DOHH2 (cell line): ENCODE measurements around the gene ACADL.

ENCODE experiments used
- H3F3A ChIP-seq: fragments of 200-600 bp; sonication (generic), shearing (Covaris generic); 2 replicates; pipeline ENCODE4 v1.6.0; 2016; ENCODE audit warnings: antibody characterized with exemption, mild to moderate bottlenecking; ENCODE audit not compliant: control insufficient read depth, insufficient read depth
- H3K27ac ChIP-seq: fragments of 200-600 bp; sonication (generic); 2 replicates; pipeline ENCODE4 v1.5.1; 2014; ENCODE audit warnings: low read depth, mild to moderate bottlenecking, low read length, moderate library complexity
- H3K27me3 ChIP-seq: fragments of 200-600 bp; sonication (generic); 2 replicates; pipeline ENCODE4 v1.6.1; 2014; ENCODE audit warnings: mild to moderate bottlenecking, low read length, mixed read lengths; ENCODE audit not compliant: control insufficient read depth
- H3K36me3 ChIP-seq: fragments of 200-600 bp; sonication (generic); 2 replicates; pipeline ENCODE4 v1.6.1; 2014; ENCODE audit warnings: mild to moderate bottlenecking, low read length, moderate library complexity, mixed read lengths; ENCODE audit not compliant: control insufficient read depth
- H3K4me1 ChIP-seq: fragments of 200-600 bp; sonication (generic); 2 replicates; pipeline ENCODE4 v1.6.1; 2014; ENCODE audit warnings: mild to moderate bottlenecking, low read length, mixed read lengths; ENCODE audit not compliant: control insufficient read depth
- H3K4me2 ChIP-seq: fragments of 200-600 bp; sonication (generic); 2 replicates; pipeline ENCODE4 v1.6.0; 2014; ENCODE audit warnings: mild to moderate bottlenecking, low read length, moderate library complexity
- H3K4me3 ChIP-seq: fragments of 200-600 bp; sonication (generic); 2 replicates; pipeline ENCODE4 v1.5.1; 2014; ENCODE audit warnings: mild to moderate bottlenecking, low read length, mixed read lengths
- H3K79me2 ChIP-seq: fragments of 200-600 bp; sonication (generic); 2 replicates; pipeline ENCODE4 v1.6.1; 2014; ENCODE audit warnings: mild to moderate bottlenecking, low read length, mixed read lengths; ENCODE audit not compliant: control insufficient read depth
- H3K9me2 ChIP-seq: fragments of 200-600 bp; sonication (generic); replicated peaks from 2 replicates; pipeline ENCODE4 v1.6.1; 2014; ENCODE audit warnings: mild to moderate bottlenecking, low read length, mixed read lengths; ENCODE audit not compliant: control insufficient read depth
- H3K9me3 ChIP-seq: fragments of 200-600 bp; sonication (generic); 2 replicates; pipeline ENCODE4 v1.6.1; 2014; ENCODE audit warnings: antibody characterized with exemption, low read length, mixed read lengths; ENCODE audit not compliant: control insufficient read depth, insufficient read depth
- H4K20me1 ChIP-seq: fragments of 200-600 bp; sonication (generic); 2 replicates; pipeline ENCODE4 v1.6.0; 2014; ENCODE audit warnings: low read depth, mild to moderate bottlenecking, antibody characterized with exemption, low read length, moderate library complexity; ENCODE audit not compliant: control insufficient read depth, insufficient read depth
- EZH2phosphoT487 ChIP-seq: fragments of 200-600 bp; sonication (generic); IDR thresholded peaks from 2 replicates; pipeline ENCODE4 v1.6.1; 2017; ENCODE audit warnings: borderline replicate concordance, mild to moderate bottlenecking, antibody characterized with exemption, low read length, moderate library complexity, mixed read lengths
- TF ChIP-seq, protein P1 (sequence below): fragments of 200-600 bp; sonication (generic); IDR thresholded peaks from one replicate; pipeline ENCODE4 v1.5.1; 2014; ENCODE audit warnings: antibody characterized with exemption, mild to moderate bottlenecking, low read depth, low read length; ENCODE audit not compliant: poor library complexity, severe bottlenecking

Gene ACADL

DNA sequence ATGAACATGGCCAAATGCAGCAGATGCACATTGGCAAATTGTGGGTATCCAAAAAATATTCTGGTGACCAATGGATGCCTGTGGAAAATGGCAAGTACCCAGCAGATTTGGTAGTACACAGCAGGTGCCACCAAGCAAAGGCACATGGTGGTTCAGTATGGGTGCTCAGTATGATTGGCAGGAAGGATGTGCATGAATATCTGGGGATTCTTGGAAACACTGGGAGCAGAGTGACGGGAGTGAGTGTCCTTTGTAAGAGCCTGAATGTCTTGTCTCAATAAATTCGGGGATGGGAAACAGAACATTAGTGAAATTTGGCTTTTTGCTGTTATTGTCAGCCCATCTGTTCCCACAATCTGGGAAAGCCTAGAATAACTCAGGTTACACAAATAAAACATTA, 36.8 kb upstream of the ACADL start:
- H3K9me2 ChIP-seq: no peaks in the 10 kb centered on the region
- H4K20me1 ChIP-seq: no peaks in the 10 kb centered on the region
- TF ChIP-seq EZH2phosphoT487: no peak
- TF ChIP-seq, protein P1, sequence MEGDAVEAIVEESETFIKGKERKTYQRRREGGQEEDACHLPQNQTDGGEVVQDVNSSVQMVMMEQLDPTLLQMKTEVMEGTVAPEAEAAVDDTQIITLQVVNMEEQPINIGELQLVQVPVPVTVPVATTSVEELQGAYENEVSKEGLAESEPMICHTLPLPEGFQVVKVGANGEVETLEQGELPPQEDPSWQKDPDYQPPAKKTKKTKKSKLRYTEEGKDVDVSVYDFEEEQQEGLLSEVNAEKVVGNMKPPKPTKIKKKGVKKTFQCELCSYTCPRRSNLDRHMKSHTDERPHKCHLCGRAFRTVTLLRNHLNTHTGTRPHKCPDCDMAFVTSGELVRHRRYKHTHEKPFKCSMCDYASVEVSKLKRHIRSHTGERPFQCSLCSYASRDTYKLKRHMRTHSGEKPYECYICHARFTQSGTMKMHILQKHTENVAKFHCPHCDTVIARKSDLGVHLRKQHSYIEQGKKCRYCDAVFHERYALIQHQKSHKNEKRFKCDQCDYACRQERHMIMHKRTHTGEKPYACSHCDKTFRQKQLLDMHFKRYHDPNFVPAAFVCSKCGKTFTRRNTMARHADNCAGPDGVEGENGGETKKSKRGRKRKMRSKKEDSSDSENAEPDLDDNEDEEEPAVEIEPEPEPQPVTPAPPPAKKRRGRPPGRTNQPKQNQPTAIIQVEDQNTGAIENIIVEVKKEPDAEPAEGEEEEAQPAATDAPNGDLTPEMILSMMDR: no peak
- no peaks in the 10 kb centered on the region; the same call in 1 of the 2 replicates for H3K27me3 ChIP-seq
- H3K36me3 ChIP-seq: no peaks in the 10 kb centered on the region
- H3K9me3 ChIP-seq: no peaks in the 10 kb centered on the region
- no peak overlapping the region for H3K4me2 ChIP-seq
- H3K4me3 ChIP-seq: no peak overlapping the region
- H3K79me2 ChIP-seq: no peaks in the 10 kb centered on the region
- H3K27ac ChIP-seq: no peak overlapping the region
- no peaks in the 10 kb centered on the region for H3F3A ChIP-seq
- H3K4me1 ChIP-seq: no peaks in the 10 kb centered on the region

DNA sequence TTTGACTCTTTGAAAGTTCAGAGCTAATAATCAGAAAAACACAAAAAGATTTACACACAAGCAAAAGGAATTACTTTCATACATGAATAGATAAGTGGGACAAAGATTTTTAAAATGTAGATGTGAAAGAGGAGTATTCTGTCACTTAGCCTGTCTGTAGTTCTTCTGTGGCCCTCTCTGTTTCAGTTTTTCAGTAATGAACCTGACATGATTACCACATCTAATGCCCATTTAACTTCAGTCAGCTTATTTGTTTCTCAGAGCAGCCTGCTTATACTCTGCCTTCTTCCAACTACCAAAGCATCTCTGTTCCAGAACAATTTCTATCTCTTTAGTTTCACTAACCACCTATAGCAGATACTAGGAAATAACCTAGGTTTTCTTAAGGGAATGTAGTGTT, 34.4 kb upstream of the ACADL start:
- Histone ChIP-seq H3F3A (no peaks in the 10 kb centered on the region), H3K9me3 (no peaks in the 10 kb centered on the region), H4K20me1 (no peaks in the 10 kb centered on the region), H3K27me3 (no peaks in the 10 kb centered on the region; the same call in 1 of the 2 replicates), H3K36me3 (no peaks in the 10 kb centered on the region), H3K4me2 (no peak overlapping the region), H3K79me2 (no peaks in the 10 kb centered on the region), H3K4me3 (no peak overlapping the region), H3K27ac (no peak overlapping the region), H3K4me1 (no peaks in the 10 kb centered on the region), H3K9me2 (no peaks in the 10 kb centered on the region)
- TF ChIP-seq, protein P1: no peak

DNA sequence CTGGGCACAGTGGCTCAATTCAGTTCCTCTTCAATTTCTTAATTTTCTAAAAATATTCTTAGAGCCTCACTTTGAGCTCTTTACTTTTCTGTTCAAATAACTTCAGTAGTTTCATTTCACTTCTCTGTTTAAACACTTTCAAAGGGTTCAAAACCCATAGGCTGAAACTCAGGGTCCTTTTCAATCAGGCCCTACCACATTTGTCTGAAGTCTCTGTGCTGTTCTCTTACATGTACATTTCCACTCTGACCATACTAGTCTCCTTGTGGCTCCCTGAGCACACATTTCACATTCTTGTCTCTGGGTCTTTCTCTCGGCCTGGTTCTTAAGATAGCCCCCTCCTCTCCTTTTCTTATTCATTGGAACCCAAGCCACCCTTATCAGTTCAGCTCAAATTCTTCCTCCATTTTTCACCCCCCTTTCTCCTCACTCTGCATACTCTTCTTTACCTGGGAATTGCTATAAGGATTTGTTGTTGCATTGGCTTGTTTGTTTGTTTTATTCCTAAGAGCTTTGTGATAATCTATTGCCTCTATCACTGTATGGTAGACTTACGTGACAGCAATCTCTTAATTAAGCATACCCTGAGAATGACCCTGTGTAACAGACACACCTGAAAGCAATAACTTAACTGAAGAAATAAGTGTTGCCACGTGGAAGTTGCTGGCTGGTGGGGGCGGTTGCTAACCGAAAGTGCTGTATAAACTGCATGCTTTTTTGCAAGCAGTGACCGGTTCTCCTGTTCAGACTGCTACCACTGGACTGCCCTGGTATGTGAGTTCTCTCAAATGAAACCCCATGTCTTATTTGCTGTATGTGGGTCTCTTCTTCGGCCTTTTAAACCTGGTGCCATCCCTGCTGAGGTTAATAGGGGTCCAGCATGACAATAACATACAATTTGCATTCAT, 27.7 kb upstream of the ACADL start:
- Histone ChIP-seq H3K4me2 (no peak overlapping the region), H3K79me2 (no peaks in the 10 kb centered on the region), H3K27ac (no peak overlapping the region), H3K4me3 (no peak overlapping the region), H3K27me3 (no peaks in the 10 kb centered on the region; the same call in 1 of the 2 replicates), H3K4me1 (no peaks in the 10 kb centered on the region), H3K36me3 (no peaks in the 10 kb centered on the region), H3F3A (no peaks in the 10 kb centered on the region), H3K9me3 (no peaks in the 10 kb centered on the region), H4K20me1 (no peaks in the 10 kb centered on the region), H3K9me2 (no peaks in the 10 kb centered on the region)
- no peak for TF ChIP-seq EZH2phosphoT487
- TF ChIP-seq, protein P1: no peak
